Stomach (tissue), 4 donors: ENCODE data around the gene BTBD17.

Source experiments
- CTCF ChIP-seq, 7 experiments: fragments of 450-650 bp in 4 of 7; fragments of 200-600 bp in 3 of 7; sonication (generic) in 3 of 7; IDR thresholded peaks; one replicate each; pipeline ENCODE4 v1.5.1; 2016 to 2019; ENCODE audit warnings: antibody characterized with exemption in 7 of 7, control low read depth in 2 of 7, mild to moderate bottlenecking in 1 of 7
- EP300 ChIP-seq: sonication (generic); formaldehyde crosslinking; IDR thresholded peaks from one replicate; pipeline ENCODE4 v1.6.1; 2017; ENCODE audit warnings: antibody characterized with exemption
- POLR2A ChIP-seq, 4 donors: fragments of 450-650 bp; IDR thresholded peaks; one replicate each; pipeline ENCODE4 v1.6.1; 2016; ENCODE audit warnings: antibody characterized with exemption in 4 of 4, control low read depth in 2 of 4, mild to moderate bottlenecking in 1 of 4, moderate library complexity in 1 of 4

- TF ChIP-seq CTCF (IDR thresholded peaks at IDR 0.05), result no peak
- no peak for TF ChIP-seq POLR2A (IDR thresholded peaks at IDR 0.05)
- no peak for TF ChIP-seq EP300
These were observed 369 bp upstream of the BTBD17 start for GRCh38 chr17:74362069-74362405.
